Right atrium auricular region (tissue), 2 donors: ENCODE results near the gene CAMK1G. TPM values are rescaled to one million over a fixed set of nuclear protein-coding genes. Genes with fewer than 3 reads are reported as not detected.

Experiments used
- DNase-seq: peaks from one replicate; pipeline ENCODE4 v3.0.0-alpha.2; 2019; ENCODE audit warnings: low spot score
- H3K27ac ChIP-seq, 2 donors: fragments of 200-600 bp; sonication (generic); 1 replicate in 1 of 2; 2 replicates in 1 of 2; pipeline ENCODE4 v1.5.1; 2016 to 2019
- H3K27me3 ChIP-seq, 2 donors: fragments of 200-600 bp; sonication (generic); one replicate each; pipeline versions ENCODE4 v1.5.1 to v1.6.0; 2017 to 2019
- H3K36me3 ChIP-seq: fragments of 200-600 bp; sonication (generic); one replicate; pipeline ENCODE4 v1.5.1; 2016
- H3K4me1 ChIP-seq, 2 donors: fragments of 200-600 bp; sonication (generic); one replicate each; pipeline versions ENCODE4 v1.5.1 to v1.6.0; 2017 to 2019
- H3K4me3 ChIP-seq, 2 donors: fragments of 200-600 bp; sonication (generic); 1 replicate in 1 of 2; 2 replicates in 1 of 2; pipeline ENCODE4 v1.5.1; 2017 to 2019; ENCODE audit warnings: mild to moderate bottlenecking in 1 of 2, moderate library complexity in 1 of 2
- H3K9me3 ChIP-seq, 2 donors: fragments of 200-600 bp; sonication (generic); one replicate each; pipeline ENCODE4 v1.5.1; 2019
- CTCF ChIP-seq, 2 donors: fragments of 200-600 bp; sonication (generic); IDR thresholded peaks; one replicate each; pipeline ENCODE4 v1.5.1; 2019; ENCODE audit warnings: antibody characterized with exemption in 2 of 2
- total RNA-seq, 2 donors: library from RNA; depleted of rRNA; stranded (reverse); fragments of >200 nt; gene quantifications; one replicate each; pipeline ENCODE4 v1.1.0, GENCODE V29; 2016

CAMK1G gene
- total RNA-seq, 2 donors from 2014 or later: 0.28 TPM; not detected in 1

GRCh38 chr1:209587789-209588188 is 4.3 kb downstream of the CAMK1G start:
- Histone ChIP-seq H3K4me3 (no peak overlapping the region), H3K27ac (no peak overlapping the region), H3K27me3 (no peaks in the 10 kb centered on the region), H3K9me3 (no peaks in the 10 kb centered on the region), H3K4me1 (peaks cover 0 to 12% of the 10 kb centered on the region in 2 donors), H3K36me3 (no peaks in the 10 kb centered on the region)
- no peak for TF ChIP-seq CTCF (IDR thresholded peaks at IDR 0.05)
- no peak for DNase-seq

- Histone ChIP-seq H3K27me3 (no peaks in the 10 kb centered on the region), H3K27ac (no peak overlapping the region), H3K4me3 (no peak overlapping the region), H3K36me3 (no peaks in the 10 kb centered on the region), H3K9me3 (no peaks in the 10 kb centered on the region), H3K4me1 (peaks cover 0 to 12% of the 10 kb centered on the region in 2 donors)
- no peak for DNase-seq
- TF ChIP-seq CTCF (IDR thresholded peaks at IDR 0.05): no peak
These were observed 5.9 kb downstream of the CAMK1G start for GRCh38 chr1:209589440-209589839.

GRCh38 chr1:209589863-209590262 is 6.3 kb downstream of the CAMK1G start:
- DNase-seq: no peak
- no peak for TF ChIP-seq CTCF (IDR thresholded peaks at IDR 0.05)
- no peaks in the 10 kb centered on the region for H3K36me3 ChIP-seq
- peaks cover 0 to 12% of the 10 kb centered on the region in 2 donors for H3K4me1 ChIP-seq
- H3K9me3 ChIP-seq: no peaks in the 10 kb centered on the region
- no peaks in the 10 kb centered on the region for H3K27me3 ChIP-seq
- no peak overlapping the region for H3K4me3 ChIP-seq
- no peak overlapping the region for H3K27ac ChIP-seq

GRCh38 chr1:209590405-209590804 is 6.9 kb downstream of the CAMK1G start:
- Histone ChIP-seq H3K36me3 (no peaks in the 10 kb centered on the region), H3K4me1 (peaks cover 0 to 7% of the 10 kb centered on the region in 2 donors), H3K27me3 (no peaks in the 10 kb centered on the region), H3K9me3 (no peaks in the 10 kb centered on the region), H3K4me3 (no peak overlapping the region), H3K27ac (no peak overlapping the region)
- no peak for DNase-seq
- peak; percentile 48 to 55 for TF ChIP-seq CTCF (IDR thresholded peaks at IDR 0.05)

GRCh38 chr1:209593747-209594146 is 10.2 kb downstream of the CAMK1G start:
- no peaks in the 10 kb centered on the region for H3K4me1 ChIP-seq
- H3K4me3 ChIP-seq: no peak overlapping the region
- TF ChIP-seq CTCF (IDR thresholded peaks at IDR 0.05): no peak
- H3K27me3 ChIP-seq: no peaks in the 10 kb centered on the region
- no peak overlapping the region for H3K27ac ChIP-seq
- no peaks in the 10 kb centered on the region for H3K9me3 ChIP-seq
- H3K36me3 ChIP-seq: no peaks in the 10 kb centered on the region
- no peak for DNase-seq

- H3K4me1 ChIP-seq: no peaks in the 10 kb centered on the region
- no peak for TF ChIP-seq CTCF (IDR thresholded peaks at IDR 0.05)
- no peaks in the 10 kb centered on the region for H3K27me3 ChIP-seq
- H3K36me3 ChIP-seq: no peaks in the 10 kb centered on the region
- H3K9me3 ChIP-seq: no peaks in the 10 kb centered on the region
- H3K4me3 ChIP-seq: no peak overlapping the region
- DNase-seq: no peak
- no peak overlapping the region for H3K27ac ChIP-seq
These were observed 10.9 kb downstream of the CAMK1G start for GRCh38 chr1:209594440-209594839.
